Lower leg skin (tissue), 4 donors: ENCODE measurements around the gene SERPINA3. TPM values are rescaled to one million over a fixed set of nuclear protein-coding genes. Genes with fewer than 3 reads are reported as not detected.
"Not testable (repeated sequence)": the region's sequence is repeated elsewhere in the genome, so short reads cannot be mapped to it uniquely, and the experiment has no call there.

ENCODE experiments used
- DNase-seq, 2 donors: peaks; one replicate each; pipeline ENCODE4 v3.0.0-alpha.2; 2019; ENCODE audit warnings: low spot score in 2 of 2
- H3K4me3 ChIP-seq: fragments of 200-600 bp; sonication (generic); 2 replicates; pipeline ENCODE4 v1.5.1; 2017; ENCODE audit warnings: mild to moderate bottlenecking, low read depth; ENCODE audit not compliant: poor library complexity, severe bottlenecking
- POLR2A ChIP-seq, 2 donors: fragments of 450-650 bp; IDR thresholded peaks; one replicate each; pipeline ENCODE4 v1.6.1; 2016 to 2017; ENCODE audit warnings: antibody characterized with exemption in 2 of 2, mild to moderate bottlenecking in 1 of 2, moderate library complexity in 1 of 2
- WGBS, 2 donors: methylation state at CpG; one replicate each; pipeline ENCODE4 v1.1.5; 2018; 5-methylcytosine and 5-hydroxymethylcytosine counted together
- intact Hi-C: fragments of 100-400 bp; cut with DNase I; formaldehyde crosslinking; loops from one replicate; pipeline ENCODE4 v1.15.0; 2023; ENCODE audit warnings: low total_unique reads
- total RNA-seq, 4 donors: library from RNA; depleted of rRNA; stranded (reverse); fragments of >200 nt; gene quantifications; one replicate each; pipeline ENCODE4 v1.1.0, GENCODE V29; 2016
- TF ChIP-seq, protein P1 (sequence below), 3 donors: fragments of 450-650 bp; IDR thresholded peaks; one replicate each; pipeline ENCODE4 v1.5.1; 2016; ENCODE audit warnings: antibody characterized with exemption in 3 of 3, mild to moderate bottlenecking in 3 of 3, moderate library complexity in 2 of 3

The SERPINA3 gene
- total RNA-seq, 4 donors from 2014 or later = 9.9 to 95.8 (median 25.7) TPM

DNA sequence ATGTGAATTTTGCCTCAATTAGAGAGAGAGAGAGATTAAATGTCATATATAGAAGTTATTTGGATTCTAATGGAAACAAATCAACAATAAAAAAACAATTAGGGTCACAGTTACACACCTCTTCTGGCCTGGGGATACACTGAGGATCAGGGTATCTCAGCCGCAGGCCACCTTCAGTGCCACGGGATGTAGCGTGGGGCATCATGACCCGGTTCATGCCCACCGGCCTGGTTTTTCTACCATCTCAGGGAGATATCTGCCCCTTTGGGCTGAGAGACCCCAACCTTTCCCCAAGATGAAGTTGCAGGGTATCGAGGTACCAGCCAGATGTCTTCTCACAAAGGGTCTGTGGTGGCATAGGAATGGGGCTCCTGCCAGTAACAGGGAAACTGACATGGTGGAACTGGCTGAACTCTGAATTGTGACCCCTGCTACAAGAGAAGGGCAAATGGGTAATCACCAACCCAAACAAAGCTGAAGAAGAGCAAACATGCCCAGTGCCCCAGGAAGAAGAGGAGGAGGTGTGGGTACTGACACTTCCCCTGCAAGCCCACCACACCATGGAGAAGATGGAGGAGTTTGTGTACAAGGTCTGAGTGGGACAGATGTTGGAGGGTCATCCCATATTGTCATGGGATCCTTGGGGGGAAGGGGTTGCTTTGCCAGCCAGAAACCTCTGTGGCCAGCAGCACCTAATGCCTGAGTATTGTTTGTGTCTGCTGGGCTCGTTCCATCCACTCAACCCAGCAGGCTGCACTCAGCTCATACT is 19.5 kb downstream of the SERPINA3 start:
- intact Hi-C loops = no loop called here
- H3K4me3 ChIP-seq = no peak overlapping the region
- 85 to 94% methylated on average over 7 of the region's 7 CpGs for WGBS, 2 donors
- no peak for TF ChIP-seq POLR2A (IDR thresholded peaks at IDR 0.05)
- TF ChIP-seq, protein P1, sequence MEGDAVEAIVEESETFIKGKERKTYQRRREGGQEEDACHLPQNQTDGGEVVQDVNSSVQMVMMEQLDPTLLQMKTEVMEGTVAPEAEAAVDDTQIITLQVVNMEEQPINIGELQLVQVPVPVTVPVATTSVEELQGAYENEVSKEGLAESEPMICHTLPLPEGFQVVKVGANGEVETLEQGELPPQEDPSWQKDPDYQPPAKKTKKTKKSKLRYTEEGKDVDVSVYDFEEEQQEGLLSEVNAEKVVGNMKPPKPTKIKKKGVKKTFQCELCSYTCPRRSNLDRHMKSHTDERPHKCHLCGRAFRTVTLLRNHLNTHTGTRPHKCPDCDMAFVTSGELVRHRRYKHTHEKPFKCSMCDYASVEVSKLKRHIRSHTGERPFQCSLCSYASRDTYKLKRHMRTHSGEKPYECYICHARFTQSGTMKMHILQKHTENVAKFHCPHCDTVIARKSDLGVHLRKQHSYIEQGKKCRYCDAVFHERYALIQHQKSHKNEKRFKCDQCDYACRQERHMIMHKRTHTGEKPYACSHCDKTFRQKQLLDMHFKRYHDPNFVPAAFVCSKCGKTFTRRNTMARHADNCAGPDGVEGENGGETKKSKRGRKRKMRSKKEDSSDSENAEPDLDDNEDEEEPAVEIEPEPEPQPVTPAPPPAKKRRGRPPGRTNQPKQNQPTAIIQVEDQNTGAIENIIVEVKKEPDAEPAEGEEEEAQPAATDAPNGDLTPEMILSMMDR (IDR thresholded peaks at IDR 0.05) = no peak
- peak in 1 of 2 donors; percentile 42 for DNase-seq

DNA sequence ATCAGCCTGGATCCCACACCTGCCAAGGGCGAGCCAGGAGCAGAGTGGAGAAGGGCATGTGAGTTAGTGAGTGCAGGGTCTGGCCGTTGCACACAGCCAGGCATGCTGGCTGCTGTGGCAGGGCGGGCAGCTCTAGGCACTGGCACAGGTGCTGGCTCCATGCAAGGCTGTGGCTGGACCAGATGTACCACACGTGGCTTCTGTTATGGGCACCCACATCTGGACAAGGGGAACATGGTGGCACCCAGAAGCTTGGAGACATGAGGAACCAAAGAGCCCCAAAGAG is 20.1 kb downstream of the SERPINA3 start:
- DNase-seq = no peak
- WGBS, 2 donors = 81 to 88% methylated on average over 2 to 4 of the region's 4 CpGs
- intact Hi-C loops = no loop called here
- TF ChIP-seq, protein P1 (IDR thresholded peaks at IDR 0.05) = no peak
- no peak for TF ChIP-seq POLR2A (IDR thresholded peaks at IDR 0.05)
- no peak overlapping the region for H3K4me3 ChIP-seq

DNA sequence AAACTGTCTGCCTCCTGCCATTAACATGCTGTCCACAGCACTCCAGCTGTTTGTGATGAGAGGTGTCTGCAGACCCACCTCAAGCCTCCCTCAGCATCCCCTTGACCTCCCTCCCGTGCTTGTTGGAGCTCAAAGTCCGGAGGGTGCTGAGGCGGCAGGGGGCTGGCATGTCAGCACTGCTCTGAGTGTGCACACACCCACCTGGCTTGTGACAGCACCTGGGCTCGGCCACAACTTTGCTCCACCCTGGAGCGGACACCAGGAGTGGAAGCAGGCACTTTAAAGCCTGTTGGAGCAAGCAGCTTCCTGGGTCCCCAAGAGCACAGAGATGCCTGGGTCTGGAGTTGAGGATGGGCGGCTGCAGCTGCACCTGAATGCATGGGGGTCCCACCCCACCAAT is 20.9 kb downstream of the SERPINA3 start:
- peak in 1 of 2 donors; percentile 78 for DNase-seq
- 51 to 61% methylated on average over 3 to 4 of the region's 6 CpGs for WGBS, 2 donors
- H3K4me3 ChIP-seq = no peak overlapping the region
- intact Hi-C loops = no loop called here
- TF ChIP-seq, protein P1 (IDR thresholded peaks at IDR 0.05) = no peak

DNA sequence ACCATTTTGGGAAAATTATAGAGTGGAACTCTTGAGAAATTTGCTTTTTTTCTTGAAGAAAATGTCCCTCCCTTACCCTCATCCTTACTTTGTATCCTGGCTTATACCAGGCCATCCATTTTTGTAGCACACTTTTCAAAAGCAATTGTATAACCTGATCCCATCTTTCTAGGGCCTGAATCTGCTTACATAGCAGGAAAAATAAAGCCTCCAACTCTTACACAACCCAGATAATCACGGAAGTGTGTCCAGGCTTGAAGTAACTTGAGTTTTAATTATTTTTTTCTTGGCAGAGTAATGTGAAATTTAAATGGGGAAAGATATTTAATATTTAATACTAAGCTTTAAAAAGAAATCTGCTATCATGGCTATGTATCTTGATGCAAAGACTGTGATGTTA is 23.0 kb downstream of the SERPINA3 start:
- DNase-seq = no peak
- WGBS, 2 donors = 29 to 37% methylated on average over 1 of the region's 1 CpG
- intact Hi-C loops = no loop called here
- no peak for TF ChIP-seq POLR2A (IDR thresholded peaks at IDR 0.05)
- TF ChIP-seq, protein P1 (IDR thresholded peaks at IDR 0.05) = no peak
- H3K4me3 ChIP-seq = no peak overlapping the region

DNA sequence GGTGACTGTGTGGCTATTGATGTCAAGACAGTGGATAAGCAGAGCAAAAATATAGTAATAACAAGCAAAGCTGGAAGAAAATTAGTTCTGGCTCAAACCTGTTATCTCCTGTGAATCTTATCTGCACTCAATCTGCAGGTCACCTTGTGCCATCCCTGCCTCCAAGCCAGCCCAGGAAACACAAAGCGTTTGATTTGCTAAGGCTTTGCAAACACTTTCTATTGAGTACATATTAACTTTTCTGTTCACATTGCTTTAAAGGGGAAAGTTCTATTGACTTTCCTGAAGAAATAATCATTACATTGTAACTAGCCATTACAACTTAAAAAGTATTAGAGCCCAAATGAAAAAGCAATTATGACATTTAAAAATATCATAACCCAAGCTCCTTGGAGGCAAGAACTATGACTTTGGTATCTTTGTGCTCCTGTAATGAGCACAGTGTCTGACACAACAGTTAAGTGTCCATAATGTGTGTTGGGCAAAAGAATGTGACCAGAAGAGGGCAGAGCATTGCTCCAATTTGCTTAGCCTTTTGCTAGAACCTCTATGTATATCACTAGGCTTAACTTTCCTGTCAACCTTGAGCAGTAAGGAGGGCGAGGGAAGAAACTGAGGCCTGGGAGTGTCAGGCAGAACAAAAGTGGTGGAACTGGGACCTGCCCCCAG is 24.7 kb downstream of the SERPINA3 start:
- 64% methylated on average over 2 of the region's 2 CpGs for WGBS, 2 donors
- DNase-seq = peak in 1 of 2 donors; percentile 15
- no peak for TF ChIP-seq POLR2A (IDR thresholded peaks at IDR 0.05)
- TF ChIP-seq, protein P1 (IDR thresholded peaks at IDR 0.05) = no peak
- H3K4me3 ChIP-seq = no peak overlapping the region
- intact Hi-C loops = no loop called here

DNA sequence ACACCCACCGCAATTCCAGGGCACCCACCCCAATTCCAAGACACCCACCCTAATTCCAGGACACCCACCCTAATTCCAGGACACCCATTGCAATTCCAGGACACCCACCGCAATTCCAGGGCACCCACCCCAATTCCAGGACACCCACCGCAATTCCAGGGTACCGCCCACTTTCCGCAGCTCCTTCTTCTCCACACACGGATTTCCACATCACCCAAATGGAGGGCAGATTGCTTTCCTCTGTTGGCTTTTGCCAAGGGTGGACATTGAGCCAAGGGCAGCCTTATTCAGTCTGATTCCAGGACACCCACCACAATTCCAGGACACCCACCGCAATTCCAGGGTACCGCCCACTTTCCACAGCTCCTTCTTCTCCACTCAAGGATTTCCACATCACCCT is 25.6 kb downstream of the SERPINA3 start:
- 80 to 86% methylated on average over 8 of the region's 8 CpGs for WGBS, 2 donors
- intact Hi-C loops, H3K4me3 ChIP-seq: not testable (repeated sequence)
- peak in 1 of 2 donors; percentile 62 for DNase-seq
